ENCODE measurements around the gene RFX2. TPM values are rescaled to one million over a fixed set of nuclear protein-coding genes. Genes with fewer than 3 reads are reported as not detected.
A peak's percentile ranks its signal among the peaks of the same experiment; 100 is the strongest.

The RFX2 gene
- polyA plus RNA-seq, 2 of the 4 experiments (the other 2 are of a cell fraction) = 3.7 to 3.9 TPM

DNA sequence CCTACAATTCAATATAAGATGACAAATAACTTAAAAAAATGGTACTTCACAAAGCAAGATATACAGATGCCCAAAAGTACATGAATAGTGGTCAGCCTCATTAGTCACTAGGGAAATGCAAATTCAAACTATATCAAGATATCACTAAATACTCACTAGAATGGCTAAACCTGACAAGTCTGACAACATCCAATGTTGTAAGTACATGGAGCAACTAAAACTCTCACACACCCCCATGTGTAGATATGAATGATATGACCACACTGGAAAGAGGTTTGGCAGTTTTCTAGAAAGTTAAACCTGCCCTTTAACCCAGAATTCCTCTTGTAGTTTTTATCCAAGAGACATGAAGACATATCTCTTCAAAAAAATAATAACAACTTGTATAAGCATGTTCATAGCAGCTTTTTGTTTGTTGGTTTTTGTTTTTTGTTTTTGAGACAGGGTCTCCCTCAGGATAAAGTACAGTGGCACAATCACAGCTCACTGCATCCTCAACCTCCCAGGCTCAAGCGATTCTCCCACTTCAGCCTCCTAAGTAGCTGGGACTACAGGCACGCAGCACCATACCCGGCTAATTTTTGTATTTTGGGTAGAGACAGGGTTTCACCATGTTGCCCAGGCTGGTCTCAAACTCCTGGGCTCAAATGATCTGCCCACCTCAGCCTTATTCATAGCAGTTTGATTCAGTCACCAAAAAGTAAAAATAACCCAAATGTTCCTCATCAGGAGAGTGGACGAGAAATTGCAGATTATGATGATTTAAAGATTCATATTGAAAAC lies 55.1 kb downstream of the RFX2 start:
- H3K4me2 ChIP-seq = no peak overlapping the region
- H3K9me3 ChIP-seq = no peaks in the 10 kb centered on the region
- no peak for ATAC-seq
- 99% methylated on average over 4 of the region's 4 CpGs for WGBS (ENCODE audit: missing lambda C conversion rate)
- peaks cover 22% of the 10 kb centered on the region for H3K4me1 ChIP-seq
- TF ChIP-seq RNF2 (IDR thresholded peaks at IDR 0.05; ENCODE audit: borderline replicate concordance, low read depth) (no peak), POLR2AphosphoS2 (conservative IDR thresholded peaks at IDR 0.05; ENCODE audit: low read length) (no peak), MAFK (IDR thresholded peaks at IDR 0.05; ENCODE audit: partially characterized antibody) (no peak), RAD21 (conservative IDR thresholded peaks at IDR 0.05 in 1 of 2, IDR thresholded peaks at IDR 0.05 in 1 of 2) (no peak), CBX8 (IDR thresholded peaks at IDR 0.05) (no peak), FOXS1 (CRISPR knock-in tag; IDR thresholded peaks at IDR 0.05) (no peak), USF2 (IDR thresholded peaks at IDR 0.05) (no peak), BHLHE40 (IDR thresholded peaks at IDR 0.05; ENCODE audit: low read depth, low read length) (no peak), ZC3H11A (IDR thresholded peaks at IDR 0.05) (no peak), MAZ (IDR thresholded peaks at IDR 0.05; ENCODE audit: borderline replicate concordance, low read depth, low read length) (no peak), ATOH8 (CRISPR knock-in tag; IDR thresholded peaks at IDR 0.05; ENCODE audit: low read depth) (no peak), TFCP2L1 (CRISPR knock-in tag; IDR thresholded peaks at IDR 0.05) (no peak), KDM5A (IDR thresholded peaks at IDR 0.05) (no peak), JUNB (IDR thresholded peaks at IDR 0.05) (no peak), ESRRA (IDR thresholded peaks at IDR 0.05; ENCODE audit: borderline replicate concordance, low read length) (no peak), ZNF302 (CRISPR knock-in tag; IDR thresholded peaks at IDR 0.05) (no peak)
- TF ChIP-seq, protein P1, sequence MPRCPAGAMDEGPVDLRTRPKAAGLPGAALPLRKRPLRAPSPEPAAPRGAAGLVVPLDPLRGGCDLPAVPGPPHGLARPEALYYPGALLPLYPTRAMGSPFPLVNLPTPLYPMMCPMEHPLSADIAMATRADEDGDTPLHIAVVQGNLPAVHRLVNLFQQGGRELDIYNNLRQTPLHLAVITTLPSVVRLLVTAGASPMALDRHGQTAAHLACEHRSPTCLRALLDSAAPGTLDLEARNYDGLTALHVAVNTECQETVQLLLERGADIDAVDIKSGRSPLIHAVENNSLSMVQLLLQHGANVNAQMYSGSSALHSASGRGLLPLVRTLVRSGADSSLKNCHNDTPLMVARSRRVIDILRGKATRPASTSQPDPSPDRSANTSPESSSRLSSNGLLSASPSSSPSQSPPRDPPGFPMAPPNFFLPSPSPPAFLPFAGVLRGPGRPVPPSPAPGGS (IDR thresholded peaks at IDR 0.05) = no peak
- H3K27ac ChIP-seq = no peak overlapping the region
- ChIA-PET POLR2A (no interaction called here), CTCF (interaction anchor here (0.6 to 1.5 kb wide), 4 partner anchors 9 to 444 kb away, joined by 3 to 5 read pairs (median 3); no protein-coding TSS in a partner anchor)
- FAIRE-seq = no peak
- DNase-seq (ENCODE audit: low read depth in 1 of 2, low spot score in 1 of 2) = no peak
- no peak overlapping the region for H3K4me3 ChIP-seq

DNA sequence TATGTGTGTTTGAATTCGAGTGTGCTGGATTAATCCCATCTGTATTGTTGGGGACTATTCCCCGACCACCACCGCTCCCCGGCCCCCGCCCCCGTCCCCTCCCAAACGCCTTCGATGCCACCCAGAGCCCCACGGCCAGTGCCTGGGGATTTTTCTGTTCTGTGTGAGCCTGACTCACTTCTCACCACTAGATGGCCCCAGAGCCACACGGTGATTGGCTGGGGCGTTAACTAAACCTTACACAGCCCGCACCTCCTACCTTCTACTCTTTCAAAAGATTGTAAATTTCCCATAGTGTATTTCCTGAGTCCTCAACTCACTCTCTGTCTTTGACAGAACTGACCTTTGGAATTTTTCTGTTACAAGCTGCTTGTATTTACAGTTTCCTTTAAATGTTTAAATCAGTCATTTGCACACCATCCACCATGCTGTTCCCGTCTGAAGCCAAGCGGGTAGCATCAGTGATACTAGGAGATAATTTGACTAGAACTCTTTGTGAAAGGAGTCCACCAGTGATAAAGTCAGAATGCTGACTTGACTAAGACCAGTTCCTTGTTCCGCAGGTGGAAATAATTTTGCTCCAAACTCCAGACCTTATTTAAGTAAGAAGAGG lies 61.4 kb downstream of the RFX2 start:
- FAIRE-seq = no peak
- 20% methylated on average over 15 of the region's 15 CpGs for WGBS (ENCODE audit: missing lambda C conversion rate)
- DNase-seq (ENCODE audit: low read depth in 1 of 2, low spot score in 1 of 2) = peak; percentile 69 to 71
- POLR2A ChIA-PET = interaction anchor here (1.4 kb wide), 1 partner anchor 76 kb away, joined by 3 read pairs; no protein-coding TSS in a partner anchor
- peak; percentile 99 for ATAC-seq
- Histone ChIP-seq H3K27ac (0 out of 6 replicates have a peak overlapping the region, but pooled peaks of 1 of the 2 experiments have one; percentile 20), H3K4me3 (no peak overlapping the region), H3K4me1 (peaks cover 7% of the 10 kb centered on the region), H3K9me3 (no peaks in the 10 kb centered on the region), H3K4me2 (peak overlapping the region; percentile 71)
- TF ChIP-seq, protein P2, sequence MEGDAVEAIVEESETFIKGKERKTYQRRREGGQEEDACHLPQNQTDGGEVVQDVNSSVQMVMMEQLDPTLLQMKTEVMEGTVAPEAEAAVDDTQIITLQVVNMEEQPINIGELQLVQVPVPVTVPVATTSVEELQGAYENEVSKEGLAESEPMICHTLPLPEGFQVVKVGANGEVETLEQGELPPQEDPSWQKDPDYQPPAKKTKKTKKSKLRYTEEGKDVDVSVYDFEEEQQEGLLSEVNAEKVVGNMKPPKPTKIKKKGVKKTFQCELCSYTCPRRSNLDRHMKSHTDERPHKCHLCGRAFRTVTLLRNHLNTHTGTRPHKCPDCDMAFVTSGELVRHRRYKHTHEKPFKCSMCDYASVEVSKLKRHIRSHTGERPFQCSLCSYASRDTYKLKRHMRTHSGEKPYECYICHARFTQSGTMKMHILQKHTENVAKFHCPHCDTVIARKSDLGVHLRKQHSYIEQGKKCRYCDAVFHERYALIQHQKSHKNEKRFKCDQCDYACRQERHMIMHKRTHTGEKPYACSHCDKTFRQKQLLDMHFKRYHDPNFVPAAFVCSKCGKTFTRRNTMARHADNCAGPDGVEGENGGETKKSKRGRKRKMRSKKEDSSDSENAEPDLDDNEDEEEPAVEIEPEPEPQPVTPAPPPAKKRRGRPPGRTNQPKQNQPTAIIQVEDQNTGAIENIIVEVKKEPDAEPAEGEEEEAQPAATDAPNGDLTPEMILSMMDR (IDR thresholded peaks at IDR 0.05) = peak; percentile 85
- TF ChIP-seq SMC3 (IDR thresholded peaks at IDR 0.05) = peak; percentile 86
- TF ChIP-seq KDM5A (IDR thresholded peaks at IDR 0.05) = no peak
- peak; percentile 92 to 93 for TF ChIP-seq RAD21 (conservative IDR thresholded peaks at IDR 0.05 in 1 of 2, IDR thresholded peaks at IDR 0.05 in 1 of 2)
- TF ChIP-seq HES2 (IDR thresholded peaks at IDR 0.05) = no peak
- no peak for TF ChIP-seq MYC (IDR thresholded peaks at IDR 0.05; ENCODE audit: borderline replicate concordance, low read length)
- CTCF ChIA-PET = interaction anchor here (0.6 to 4.9 kb wide), 60 partner anchors 9 to 815 kb away, joined by 3 to 144 read pairs (median 4); partner anchors contain the start of genes ACSBG2 and NRTN
